RKO (cell line): Measurements from ENCODE around the gene DIP2C.

Source experiments
- DNase-seq: peaks from one replicate; pipeline ENCODE4 v3.0.0-alpha.2; 2016; ENCODE audit warnings: low spot score

The DIP2C gene

DNA sequence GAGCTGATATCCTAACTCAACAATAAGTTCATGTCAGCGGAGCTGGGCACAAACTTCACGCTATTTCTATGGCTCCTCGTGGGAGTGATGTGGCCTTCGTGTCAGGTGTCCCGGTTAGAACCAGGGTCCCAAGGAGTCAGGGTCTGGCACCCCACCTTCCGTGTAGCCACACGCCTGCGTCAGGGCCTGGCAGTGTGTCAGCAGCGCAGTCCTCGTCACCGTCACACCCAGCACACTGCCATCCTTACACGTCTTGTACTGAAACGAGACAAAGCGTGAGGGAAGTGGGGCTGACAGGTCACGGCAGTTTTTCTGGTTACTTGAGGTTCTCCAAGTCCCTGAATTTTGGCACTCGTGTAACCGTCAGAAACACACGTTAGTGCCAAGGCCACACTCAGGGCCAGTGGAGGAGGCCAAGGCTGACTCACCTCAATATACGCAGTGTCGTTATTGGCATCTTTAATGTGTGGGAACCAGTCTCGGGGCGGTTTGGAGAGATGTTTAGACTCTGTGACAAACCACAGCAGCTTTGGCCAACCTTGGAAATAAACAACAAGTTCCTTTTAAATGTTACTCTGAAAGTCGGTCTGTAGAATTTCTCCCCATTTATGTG is 299.5 kb downstream of the DIP2C start:
- no peak for DNase-seq

- no peak for DNase-seq
These were observed 300.1 kb downstream of the DIP2C start for GRCh38 chr10:389261-389790.

- DNase-seq, result no peak
These were observed 300.8 kb downstream of the DIP2C start for GRCh38 chr10:388661-389045.

DNA sequence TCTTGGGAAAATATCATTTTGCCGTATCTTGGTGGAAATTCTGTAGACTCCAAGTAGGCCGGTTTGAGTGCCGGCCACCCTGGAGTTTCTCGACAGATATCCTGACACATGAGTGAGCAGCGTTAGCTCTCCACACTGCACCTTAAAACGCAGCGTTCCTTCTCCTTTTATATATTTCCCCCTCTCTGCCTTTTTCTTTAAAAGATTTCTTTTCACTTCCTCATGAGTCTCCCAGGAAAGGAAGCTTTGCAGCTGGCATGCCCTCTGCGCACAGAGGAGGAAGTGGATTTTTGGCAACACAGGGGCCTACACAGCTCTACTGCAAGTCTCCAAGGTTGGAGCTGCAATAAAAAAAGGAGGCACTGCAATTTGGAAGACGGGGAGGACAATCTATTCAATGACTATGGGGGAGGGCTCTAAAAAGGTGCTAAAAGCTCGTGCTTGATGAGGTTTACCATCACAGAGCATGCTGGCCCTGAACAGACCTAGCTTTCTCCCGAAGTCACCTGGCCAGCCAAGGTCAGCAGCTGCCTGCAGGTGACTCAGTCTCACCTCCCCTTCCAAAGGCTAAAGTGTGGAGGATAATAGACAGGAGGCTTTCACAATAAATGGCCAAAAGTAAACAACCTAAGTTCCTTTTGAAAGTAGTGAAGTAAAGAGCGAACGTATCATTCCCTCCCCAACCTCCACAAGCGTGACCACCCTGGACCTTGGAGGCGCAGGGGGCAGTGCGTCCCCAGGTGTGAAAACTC is 301.4 kb downstream of the DIP2C start:
- DNase-seq, result no peak

- no peak for DNase-seq
These were observed 301.9 kb downstream of the DIP2C start for GRCh38 chr10:387593-387891.

- no peak for DNase-seq
These were observed 302.5 kb downstream of the DIP2C start for GRCh38 chr10:386771-387592.

DNA sequence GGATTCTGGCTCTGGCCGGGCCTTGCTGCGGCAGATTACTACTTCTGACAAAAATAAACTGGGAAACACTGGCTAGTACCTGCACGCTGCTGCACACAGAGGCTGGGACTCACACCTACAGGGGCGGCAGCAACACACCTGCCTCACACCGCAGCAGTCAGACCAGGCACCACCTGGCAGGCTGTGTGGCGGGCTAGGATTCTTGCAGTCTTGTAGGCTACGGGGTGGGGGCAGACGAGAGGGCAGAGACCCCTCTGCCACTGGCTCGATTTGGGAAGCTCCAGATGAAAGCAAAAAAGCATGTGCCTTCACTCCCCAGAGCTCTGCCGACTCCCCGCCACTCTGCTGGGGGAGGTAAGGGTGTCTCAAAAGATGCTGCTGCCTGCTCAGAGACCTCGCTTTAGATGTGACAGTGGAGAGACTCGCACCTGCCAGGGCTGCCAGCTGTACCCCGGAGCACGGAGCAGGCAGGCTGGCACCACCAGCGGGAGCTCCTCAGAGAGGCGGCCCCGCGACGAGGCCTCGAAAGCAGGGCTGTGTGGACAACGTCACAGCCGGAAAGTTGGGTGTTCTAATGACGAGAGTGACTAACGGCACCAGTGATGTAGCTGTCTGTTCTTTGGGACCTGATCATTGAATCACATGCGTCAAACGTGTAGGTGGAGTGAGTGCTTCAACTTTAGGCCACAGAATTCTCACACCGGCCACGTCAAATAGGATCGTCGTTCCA is 303.7 kb downstream of the DIP2C start:
- DNase-seq, result no peak

DNA sequence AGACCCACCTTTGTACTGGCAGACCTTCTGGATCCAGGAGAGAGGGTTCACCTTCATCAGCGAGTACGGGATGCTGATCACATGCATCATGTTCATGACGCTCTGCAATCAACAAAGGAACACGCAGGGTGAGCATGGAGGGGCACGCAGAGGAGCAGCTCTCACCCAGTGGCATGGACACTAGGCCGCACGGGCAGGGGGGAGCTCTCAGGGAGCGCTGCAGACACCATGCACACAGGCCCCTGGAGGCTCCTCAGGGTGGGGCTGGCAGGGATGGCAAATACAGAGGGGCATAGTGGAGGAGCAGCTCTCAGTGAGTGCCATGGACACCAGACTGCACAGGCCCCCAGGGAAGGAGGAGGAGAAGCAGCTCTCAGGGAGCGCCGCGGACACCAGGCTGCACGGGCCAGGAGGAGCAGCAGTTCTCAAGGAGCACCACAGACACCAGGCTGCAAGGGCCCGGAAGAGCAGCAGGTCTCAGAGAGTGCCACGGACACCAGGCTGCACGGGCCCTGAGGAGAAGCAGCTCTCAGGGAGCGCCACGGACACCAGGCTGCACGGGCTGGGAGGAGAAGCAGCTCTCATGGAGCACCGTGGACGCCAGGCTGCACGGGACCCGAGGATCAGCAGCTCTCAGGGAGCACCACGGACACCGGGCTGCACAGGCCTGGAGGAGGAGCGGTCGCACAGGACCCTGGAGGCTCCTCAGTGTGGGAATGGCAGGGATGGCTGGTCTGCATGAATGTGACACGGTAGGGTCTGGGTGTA is 304.7 kb downstream of the DIP2C start:
- DNase-seq, result no peak

DNA sequence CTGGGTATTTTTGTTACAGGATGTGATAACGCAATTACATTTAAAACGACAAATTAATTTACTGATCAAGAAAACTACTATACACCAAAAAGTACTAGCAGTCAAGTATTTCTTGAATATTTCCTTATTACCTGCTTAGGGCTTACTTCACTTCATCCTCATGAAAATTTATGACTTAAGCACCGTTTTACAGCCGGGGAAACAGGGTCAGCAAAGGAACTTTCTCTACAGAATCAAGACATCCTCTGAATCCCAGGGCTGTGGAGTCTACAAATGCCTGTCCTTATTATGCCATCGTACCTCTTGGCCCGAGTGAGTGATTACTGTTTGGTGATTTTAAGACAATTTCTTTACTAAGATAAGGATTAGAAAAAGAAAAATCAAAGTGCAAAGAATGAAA is 305.9 kb downstream of the DIP2C start:
- DNase-seq, result no peak

- DNase-seq, result no peak
These were observed 307.7 kb downstream of the DIP2C start for GRCh38 chr10:381805-382204.

- DNase-seq, result no peak
These were observed 308.1 kb downstream of the DIP2C start for GRCh38 chr10:381346-381745.

- DNase-seq, result no peak
These were observed 309.0 kb downstream of the DIP2C start for GRCh38 chr10:380313-380940.

- no peak for DNase-seq
These were observed 310.4 kb downstream of the DIP2C start for GRCh38 chr10:378930-379704.

DNA sequence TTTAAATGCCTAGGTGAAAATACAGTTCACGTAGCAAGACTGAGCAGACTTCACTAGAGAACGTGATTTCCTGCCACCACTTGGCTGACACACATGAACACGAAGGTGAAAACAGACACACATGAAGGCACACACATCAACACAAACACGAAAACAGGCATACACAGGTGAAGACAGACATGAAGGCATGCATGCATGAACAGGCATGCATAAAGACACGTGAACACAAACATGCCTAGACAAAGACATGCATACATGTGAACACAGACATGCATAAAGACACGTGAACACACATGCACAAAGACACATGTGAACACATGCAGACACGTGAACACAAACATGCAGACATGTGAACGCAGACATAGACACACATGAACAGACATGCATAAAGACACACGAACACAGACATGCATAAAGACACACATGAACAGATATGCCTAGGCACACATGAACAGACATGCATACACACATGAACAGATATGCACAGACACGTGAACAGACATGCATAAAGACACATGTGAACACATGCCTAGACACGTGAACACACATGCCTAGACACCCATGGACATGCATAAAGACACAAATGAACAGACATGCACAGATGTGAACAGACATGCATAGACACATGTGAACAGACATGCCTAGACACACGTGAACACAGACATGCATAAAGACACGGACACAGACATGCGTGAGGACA is 311.1 kb downstream of the DIP2C start:
- no peak for DNase-seq

DNA sequence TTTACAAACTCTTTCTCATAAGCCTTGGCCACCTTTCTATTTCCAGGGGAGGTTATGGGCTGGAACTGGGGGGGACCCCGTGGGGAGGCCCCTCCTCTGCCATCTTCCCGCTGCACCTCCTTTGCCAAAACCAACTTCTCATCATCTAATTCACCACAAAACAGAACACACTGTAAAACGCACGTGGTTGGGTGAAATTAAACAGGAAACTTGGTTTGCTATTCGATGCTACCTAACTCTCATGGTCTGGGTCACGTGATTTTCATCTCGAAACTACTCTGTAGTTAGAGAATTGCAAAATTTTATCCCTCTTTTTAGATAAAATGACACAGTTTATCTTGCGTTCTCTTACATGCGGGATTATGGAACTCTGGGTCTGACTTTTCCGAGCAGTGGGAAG is 312.2 kb downstream of the DIP2C start:
- DNase-seq, result no peak

- DNase-seq, result no peak
These were observed 313.5 kb downstream of the DIP2C start for GRCh38 chr10:375815-376505.

GRCh38 chr10:374354-374753 is 315.1 kb downstream of the DIP2C start:
- no peak for DNase-seq

GRCh38 chr10:373526-374309 is 315.8 kb downstream of the DIP2C start:
- no peak for DNase-seq
